Psoas muscle (tissue), 8 donors: ENCODE data around the gene CYBA. TPM values are rescaled to one million over a fixed set of nuclear protein-coding genes. Genes with fewer than 3 reads are reported as not detected.

Source experiments
- ATAC-seq, 4 donors: fragments of 200-7000 bp; cut with Tn5 transposase; one replicate each; pipeline ENCODE4 v1.9.1; 2020; ENCODE audit warnings: moderate library complexity in 3 of 4, mild to moderate bottlenecking in 2 of 4
- DNase-seq, 2 donors: peaks; one replicate each; pipeline ENCODE4 v3.0.0-alpha.2; 2020
- H3K27ac ChIP-seq: fragments of 200-600 bp; one replicate; pipeline ENCODE4 v1.8.0; 2022
- H3K27me3 ChIP-seq, 3 donors: fragments of 200-600 bp in 1 of 3; one replicate each; pipeline versions ENCODE4 v1.6.1 to v1.8.0; 2013 to 2022; ENCODE audit warnings: low read length in 2 of 3, mild to moderate bottlenecking in 2 of 3, moderate library complexity in 1 of 3; ENCODE audit not compliant: insufficient read depth in 3 of 3
- H3K36me3 ChIP-seq, 2 donors: fragments of 200-600 bp in 1 of 2; one replicate each; pipeline versions ENCODE4 v1.6.1 to v1.8.0; 2013 to 2022; ENCODE audit warnings: low read depth in 1 of 2, mild to moderate bottlenecking in 1 of 2, moderate library complexity in 1 of 2; ENCODE audit not compliant: insufficient read depth in 1 of 2
- H3K4me1 ChIP-seq: fragments of 200-600 bp; one replicate; pipeline ENCODE4 v1.8.0; 2022
- H3K4me3 ChIP-seq: fragments of 200-600 bp; one replicate; pipeline ENCODE4 v1.8.0; 2022; ENCODE audit warnings: mild to moderate bottlenecking
- H3K9me3 ChIP-seq: fragments of 200-600 bp; one replicate; pipeline ENCODE4 v1.8.0; 2022
- WGBS, 3 donors: extraction: QIAGEN DNeasy Blood & Tissue Kit; methylation state at CpG; one replicate each; pipeline versions ENCODE4 v1.1.6 to v1.1.7; 2013; 5-methylcytosine and 5-hydroxymethylcytosine counted together
- intact Hi-C, 2 donors: fragments of 100-400 bp; cut with DNase I; formaldehyde crosslinking; loops; one replicate each; pipeline versions ENCODE4 v1.11.0 to v1.14.2; 2022
- polyA plus RNA-seq, 3 donors: library from polyadenylated mRNA; stranded (reverse); fragments of 200-250 nt; gene quantifications; one replicate each; pipeline ENCODE4 v1.2.3, GENCODE V29; 2013
- total RNA-seq, 4 donors: library from RNA; stranded (reverse); fragmentation: NEBNext Ultra II Directional in 2 of 4; extraction: Animal tissue kit (Norgen Biotek cat#: 25700) in 2 of 4; gene quantifications; one replicate each; pipeline versions ENCODE4 v1.2.1 to v1.2.4, GENCODE V29; 2021 to 2023
- TF ChIP-seq, protein P1 (sequence below): fragments of 200-600 bp; IDR thresholded peaks from one replicate; pipeline ENCODE4 v1.8.0; 2022; ENCODE audit warnings: antibody characterized with exemption
- donor health status: healthy with polysubstance abuse.
- donor health status: DM: no; HTN: no; CAD: no; lungs with moderate emphysema.
- donor health status: Bipolar disorder and iron deficiency.
- donor health status: healthy.
- donor health status: DM: yes; HTN: yes; CAD: no.
- donor health status: DM: no; HTN: no; CAD: no.
- donor health status: DM: no; HTN: no; CAD: no.
- donor health status: DM: yes; HTN: yes; CAD: no.

Gene CYBA
- total and polyA plus RNA-seq, 7 donors: 9.1 to 28.0 (median 19.4) TPM

DNA sequence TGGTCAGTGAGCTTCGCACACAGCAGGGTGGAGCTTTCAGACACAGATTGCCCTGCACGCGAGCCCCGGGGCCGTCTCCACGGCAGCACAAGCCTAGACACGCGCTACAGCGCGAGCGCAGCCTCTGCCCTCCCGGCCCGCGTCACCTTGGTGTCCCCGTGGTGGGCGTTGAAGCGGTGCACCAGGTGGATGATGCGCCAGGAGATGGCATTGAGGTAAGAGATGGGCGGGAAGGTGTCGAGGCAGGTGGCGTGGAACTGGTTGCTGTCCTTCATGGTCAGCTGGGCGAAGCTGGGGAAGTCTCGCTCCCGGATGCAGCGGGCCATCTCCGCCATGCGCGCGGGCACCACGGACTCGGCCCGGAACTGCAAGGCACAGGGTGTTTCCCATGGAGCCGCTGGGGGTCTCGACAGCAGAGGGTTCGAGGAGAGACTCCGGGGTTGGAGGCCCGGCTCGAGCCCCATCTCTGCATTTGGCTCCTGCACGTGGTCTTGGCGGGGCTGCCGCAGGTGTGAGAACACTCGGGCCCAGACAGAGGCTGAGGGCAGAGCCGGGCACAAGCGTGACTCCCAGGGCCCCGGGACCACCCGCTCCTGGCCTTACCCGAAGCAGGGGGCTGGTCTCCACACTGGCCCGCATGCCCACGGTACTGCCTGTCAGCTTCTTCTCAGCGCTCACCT, 4.3 kb upstream of the CYBA start:
- no peak for ATAC-seq
- TF ChIP-seq, protein P1, sequence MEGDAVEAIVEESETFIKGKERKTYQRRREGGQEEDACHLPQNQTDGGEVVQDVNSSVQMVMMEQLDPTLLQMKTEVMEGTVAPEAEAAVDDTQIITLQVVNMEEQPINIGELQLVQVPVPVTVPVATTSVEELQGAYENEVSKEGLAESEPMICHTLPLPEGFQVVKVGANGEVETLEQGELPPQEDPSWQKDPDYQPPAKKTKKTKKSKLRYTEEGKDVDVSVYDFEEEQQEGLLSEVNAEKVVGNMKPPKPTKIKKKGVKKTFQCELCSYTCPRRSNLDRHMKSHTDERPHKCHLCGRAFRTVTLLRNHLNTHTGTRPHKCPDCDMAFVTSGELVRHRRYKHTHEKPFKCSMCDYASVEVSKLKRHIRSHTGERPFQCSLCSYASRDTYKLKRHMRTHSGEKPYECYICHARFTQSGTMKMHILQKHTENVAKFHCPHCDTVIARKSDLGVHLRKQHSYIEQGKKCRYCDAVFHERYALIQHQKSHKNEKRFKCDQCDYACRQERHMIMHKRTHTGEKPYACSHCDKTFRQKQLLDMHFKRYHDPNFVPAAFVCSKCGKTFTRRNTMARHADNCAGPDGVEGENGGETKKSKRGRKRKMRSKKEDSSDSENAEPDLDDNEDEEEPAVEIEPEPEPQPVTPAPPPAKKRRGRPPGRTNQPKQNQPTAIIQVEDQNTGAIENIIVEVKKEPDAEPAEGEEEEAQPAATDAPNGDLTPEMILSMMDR: no peak
- Histone ChIP-seq H3K27ac (no peak overlapping the region), H3K4me3 (no peak overlapping the region), H3K9me3 (no peaks in the 10 kb centered on the region), H3K4me1 (peaks cover 11% of the 10 kb centered on the region), H3K27me3 (no peaks in the 10 kb centered on the region), H3K36me3 (peaks cover 0 to 33% of the 10 kb centered on the region in 2 donors)
- intact Hi-C loops: no loop called here
- no peak for DNase-seq
- WGBS, 3 donors: 94 to 97% (median 96%) methylated on average over 49 to 50 of the region's 50 CpGs

DNA sequence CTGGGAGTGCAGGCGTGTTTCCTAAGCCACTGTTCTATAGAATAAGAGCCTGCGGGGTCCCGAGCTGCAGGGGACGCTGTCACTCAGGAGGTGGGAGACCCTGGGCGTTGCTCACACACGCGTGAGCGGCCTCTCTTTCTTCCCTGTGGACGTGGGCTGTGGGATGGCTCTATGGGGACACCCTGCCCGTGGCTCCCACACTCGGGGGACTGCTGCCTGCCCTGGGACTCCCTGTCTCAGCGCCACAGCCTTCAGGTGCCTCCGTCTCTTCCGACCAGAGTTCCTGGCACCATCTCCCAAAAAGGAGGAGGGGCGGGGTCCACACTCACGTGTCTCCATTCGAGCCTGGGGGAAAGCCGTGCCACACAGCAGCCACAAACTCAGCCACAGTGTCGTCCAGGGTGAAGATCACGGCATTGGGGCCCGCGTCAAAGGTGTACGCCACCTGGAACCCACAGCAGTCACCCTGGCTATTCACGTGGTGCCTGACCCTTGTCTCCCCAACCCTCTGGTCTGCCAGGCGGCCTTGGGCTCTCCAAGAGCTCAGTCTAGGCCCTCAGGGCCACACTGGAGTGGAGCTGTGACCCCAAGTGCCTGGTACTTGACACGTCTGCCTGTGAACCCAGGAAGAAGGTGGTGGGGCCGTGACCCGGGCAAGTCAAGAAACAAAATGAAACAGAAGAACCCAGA, 3.7 kb upstream of the CYBA start:
- WGBS, 3 donors: 89 to 93% (median 91%) methylated on average over 26 to 28 of the region's 28 CpGs
- TF ChIP-seq, protein P1: no peak
- intact Hi-C loops: no loop called here
- ATAC-seq (no peak), DNase-seq (no peak)
- Histone ChIP-seq H3K27me3 (no peaks in the 10 kb centered on the region), H3K9me3 (no peaks in the 10 kb centered on the region), H3K27ac (no peak overlapping the region), H3K4me3 (no peak overlapping the region), H3K36me3 (peaks cover 0 to 33% of the 10 kb centered on the region in 2 donors), H3K4me1 (peaks cover 11% of the 10 kb centered on the region)

DNA sequence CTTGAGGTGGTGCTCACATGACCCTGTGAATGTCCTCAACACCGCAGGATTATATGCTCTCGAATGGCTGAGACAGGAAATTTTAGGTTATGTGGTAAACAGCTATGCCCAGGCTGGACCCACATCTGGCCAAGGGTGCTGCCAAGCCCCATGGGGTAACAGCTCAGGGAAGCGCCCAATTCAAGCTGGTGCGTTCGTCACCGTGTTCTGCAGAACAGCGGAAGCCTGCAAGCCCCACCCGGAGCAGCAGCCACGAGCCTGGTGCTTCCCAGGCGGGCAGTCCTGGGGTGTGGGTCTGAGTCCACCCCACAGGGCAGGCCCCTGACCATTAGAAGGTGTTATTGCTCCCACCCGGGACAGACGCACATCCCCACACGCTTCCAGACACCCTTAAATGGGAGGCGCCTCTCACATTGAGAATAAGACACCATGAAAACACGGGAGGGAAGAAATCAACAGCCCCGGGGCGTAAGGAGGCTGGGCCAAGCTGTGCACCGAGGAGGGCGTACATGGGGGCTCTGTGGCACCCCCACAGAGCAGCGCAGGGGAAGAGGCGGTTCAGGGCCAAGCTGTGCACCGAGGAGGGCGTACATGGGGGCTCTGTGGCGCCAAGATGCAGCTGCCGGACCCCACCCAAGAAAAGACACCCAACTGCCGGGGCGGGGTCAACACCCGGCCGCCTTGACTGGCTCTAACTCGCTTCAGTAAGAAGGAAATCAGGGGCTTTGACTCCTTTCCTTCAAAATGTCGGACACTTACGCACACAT, 2.9 kb upstream of the CYBA start:
- Histone ChIP-seq H3K4me1 (peaks cover 11% of the 10 kb centered on the region), H3K36me3 (peaks cover 0 to 33% of the 10 kb centered on the region in 2 donors), H3K27ac (no peak overlapping the region), H3K27me3 (no peaks in the 10 kb centered on the region), H3K4me3 (no peak overlapping the region), H3K9me3 (no peaks in the 10 kb centered on the region)
- DNase-seq (no peak), ATAC-seq (no peak)
- WGBS, 3 donors: 85 to 88% (median 87%) methylated on average over 31 to 32 of the region's 32 CpGs
- intact Hi-C loops: no loop called here
- TF ChIP-seq, protein P1: no peak

DNA sequence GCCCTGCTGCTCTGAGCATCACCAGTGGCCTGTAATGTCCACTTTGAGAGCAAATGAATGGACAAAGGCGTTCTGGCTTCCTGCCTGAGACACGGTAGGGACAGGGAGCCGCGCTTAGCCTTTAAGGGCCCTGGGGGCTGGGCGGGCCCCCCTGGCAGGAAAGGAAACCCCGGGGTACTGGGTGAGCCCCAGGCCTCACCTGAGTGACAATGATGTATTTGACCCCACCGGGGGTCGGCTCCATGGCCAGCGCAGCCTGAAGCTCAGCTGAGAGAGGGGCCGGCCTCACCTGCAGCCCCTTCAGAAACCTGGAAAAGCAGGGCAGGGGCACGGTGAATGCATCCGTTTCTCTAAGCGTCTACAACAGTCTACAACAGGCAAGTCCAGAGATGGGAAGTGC, 2.2 kb upstream of the CYBA start:
- H3K9me3 ChIP-seq: no peaks in the 10 kb centered on the region
- no peak overlapping the region for H3K27ac ChIP-seq
- DNase-seq (no peak), ATAC-seq (no peak)
- no peak overlapping the region for H3K4me3 ChIP-seq
- H3K4me1 ChIP-seq: peaks cover 11% of the 10 kb centered on the region
- WGBS, 3 donors: 85 to 91% (median 88%) methylated on average over 13 of the region's 13 CpGs
- no peaks in the 10 kb centered on the region for H3K27me3 ChIP-seq
- TF ChIP-seq, protein P1: no peak
- H3K36me3 ChIP-seq: peaks cover 0 to 29% of the 10 kb centered on the region in 2 donors
- intact Hi-C loops: no loop called here
